ENCODE results near the gene REEP6.

DNA sequence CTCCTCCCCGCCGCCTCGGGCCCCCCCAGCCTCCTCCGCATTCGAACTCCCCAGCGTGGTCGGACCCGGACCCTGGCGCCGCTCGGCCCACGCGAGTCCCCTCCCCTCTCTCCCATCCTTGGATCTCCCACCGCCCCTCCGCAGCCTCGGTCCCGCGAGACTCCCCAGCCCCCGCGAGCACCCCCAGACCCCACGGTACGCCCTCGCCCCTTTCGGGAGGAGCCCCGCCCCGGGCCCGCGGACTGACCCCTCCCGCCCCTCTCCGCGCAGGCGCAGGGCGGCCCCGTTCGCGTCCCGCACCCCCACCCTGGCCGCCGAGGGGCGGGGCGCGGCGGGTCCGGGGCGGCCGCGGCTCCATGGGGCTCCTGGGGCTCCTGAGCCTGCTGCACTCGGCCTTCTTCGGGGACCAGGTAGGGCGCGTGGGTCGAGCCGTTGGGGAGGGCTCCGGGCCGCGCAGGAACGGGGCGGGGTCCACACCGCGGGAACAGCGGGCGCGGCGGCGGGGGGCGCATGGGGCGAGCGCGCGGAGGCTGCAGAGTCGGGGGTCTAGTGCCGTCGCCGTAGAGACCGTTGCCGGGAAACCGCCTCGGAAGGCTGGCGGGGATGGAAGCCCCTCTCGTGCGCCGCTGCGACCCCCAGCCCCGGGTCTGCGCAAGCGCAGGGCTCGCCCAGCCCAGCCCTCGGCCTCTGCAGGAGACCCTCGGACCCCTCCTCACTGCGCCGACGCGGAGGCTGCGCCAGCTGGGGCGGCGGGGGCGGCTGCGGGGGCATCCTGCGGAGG lies 44.9 kb upstream of the REEP6 start:
- TF ChIP-seq, protein P1, sequence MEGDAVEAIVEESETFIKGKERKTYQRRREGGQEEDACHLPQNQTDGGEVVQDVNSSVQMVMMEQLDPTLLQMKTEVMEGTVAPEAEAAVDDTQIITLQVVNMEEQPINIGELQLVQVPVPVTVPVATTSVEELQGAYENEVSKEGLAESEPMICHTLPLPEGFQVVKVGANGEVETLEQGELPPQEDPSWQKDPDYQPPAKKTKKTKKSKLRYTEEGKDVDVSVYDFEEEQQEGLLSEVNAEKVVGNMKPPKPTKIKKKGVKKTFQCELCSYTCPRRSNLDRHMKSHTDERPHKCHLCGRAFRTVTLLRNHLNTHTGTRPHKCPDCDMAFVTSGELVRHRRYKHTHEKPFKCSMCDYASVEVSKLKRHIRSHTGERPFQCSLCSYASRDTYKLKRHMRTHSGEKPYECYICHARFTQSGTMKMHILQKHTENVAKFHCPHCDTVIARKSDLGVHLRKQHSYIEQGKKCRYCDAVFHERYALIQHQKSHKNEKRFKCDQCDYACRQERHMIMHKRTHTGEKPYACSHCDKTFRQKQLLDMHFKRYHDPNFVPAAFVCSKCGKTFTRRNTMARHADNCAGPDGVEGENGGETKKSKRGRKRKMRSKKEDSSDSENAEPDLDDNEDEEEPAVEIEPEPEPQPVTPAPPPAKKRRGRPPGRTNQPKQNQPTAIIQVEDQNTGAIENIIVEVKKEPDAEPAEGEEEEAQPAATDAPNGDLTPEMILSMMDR (IDR thresholded peaks at IDR 0.05; ENCODE audit: low read length) = no peak
- TF ChIP-seq EZH2 (optimal IDR thresholded peaks at IDR 0.05; ENCODE audit: low read depth, low read length) = no peak

Measured in MM.1S (cell line).